Vagina (tissue), 2 donors: ENCODE results near the gene SEC31A.

Source experiments
- POLR2A ChIP-seq, 2 donors: fragments of 450-650 bp; IDR thresholded peaks; one replicate each; pipeline ENCODE4 v1.6.1; 2017; ENCODE audit warnings: antibody characterized with exemption in 2 of 2, mild to moderate bottlenecking in 2 of 2, moderate library complexity in 2 of 2
- POLR2AphosphoS5 ChIP-seq, 2 donors: sonication (generic); formaldehyde crosslinking; IDR thresholded peaks; one replicate each; pipeline ENCODE4 v1.9.0; 2017; ENCODE audit warnings: antibody characterized with exemption in 2 of 2, mild to moderate bottlenecking in 2 of 2, low read depth in 1 of 2; ENCODE audit not compliant: insufficient read depth in 1 of 2
- TF ChIP-seq, protein P1 (sequence below), 3 experiments: fragments of 450-650 bp in 2 of 3; fragments of 200-600 bp in 1 of 3; sonication (generic) in 1 of 3; IDR thresholded peaks; one replicate each; pipeline ENCODE4 v1.5.1; 2017 to 2019; ENCODE audit warnings: antibody characterized with exemption in 3 of 3, mild to moderate bottlenecking in 2 of 3, moderate library complexity in 2 of 3

DNA sequence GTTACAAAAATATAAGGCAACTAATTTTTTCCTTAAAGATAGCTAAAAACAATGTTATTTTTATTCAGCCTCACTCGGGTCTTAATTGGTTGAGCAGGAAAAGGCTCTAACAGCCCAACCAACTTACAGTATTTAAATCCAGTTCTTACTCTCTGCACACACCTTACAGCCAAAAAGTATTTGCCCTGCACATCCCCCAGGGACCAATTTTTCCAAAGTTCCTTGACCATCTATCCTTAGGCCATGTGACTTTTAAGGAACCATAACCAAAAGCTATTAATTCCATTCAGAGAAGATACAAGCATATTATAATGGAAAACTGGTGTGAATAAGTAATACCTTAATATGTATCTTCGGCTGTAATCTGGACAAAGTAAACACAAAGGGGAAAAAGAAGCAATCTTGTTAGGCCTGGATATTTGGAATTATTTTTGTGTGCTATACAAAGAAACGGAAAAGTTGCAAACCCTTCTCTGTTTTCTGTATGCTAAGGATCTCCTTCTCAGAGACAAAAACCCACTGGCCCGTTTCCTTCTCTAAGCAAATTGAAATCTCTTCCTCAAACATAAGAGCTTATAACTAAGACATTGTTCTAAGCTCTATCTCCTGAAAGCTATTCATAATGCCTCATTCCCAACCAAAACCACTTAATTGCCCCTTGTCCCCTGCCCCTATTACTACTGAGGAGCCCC lies 8.6 kb upstream of the SEC31A start:
- TF ChIP-seq POLR2A (IDR thresholded peaks at IDR 0.05) (no peak), POLR2AphosphoS5 (IDR thresholded peaks at IDR 0.05; ENCODE audit: insufficient read depth in 1 of 2, low read depth in 1 of 2) (no peak)
- TF ChIP-seq, protein P1, sequence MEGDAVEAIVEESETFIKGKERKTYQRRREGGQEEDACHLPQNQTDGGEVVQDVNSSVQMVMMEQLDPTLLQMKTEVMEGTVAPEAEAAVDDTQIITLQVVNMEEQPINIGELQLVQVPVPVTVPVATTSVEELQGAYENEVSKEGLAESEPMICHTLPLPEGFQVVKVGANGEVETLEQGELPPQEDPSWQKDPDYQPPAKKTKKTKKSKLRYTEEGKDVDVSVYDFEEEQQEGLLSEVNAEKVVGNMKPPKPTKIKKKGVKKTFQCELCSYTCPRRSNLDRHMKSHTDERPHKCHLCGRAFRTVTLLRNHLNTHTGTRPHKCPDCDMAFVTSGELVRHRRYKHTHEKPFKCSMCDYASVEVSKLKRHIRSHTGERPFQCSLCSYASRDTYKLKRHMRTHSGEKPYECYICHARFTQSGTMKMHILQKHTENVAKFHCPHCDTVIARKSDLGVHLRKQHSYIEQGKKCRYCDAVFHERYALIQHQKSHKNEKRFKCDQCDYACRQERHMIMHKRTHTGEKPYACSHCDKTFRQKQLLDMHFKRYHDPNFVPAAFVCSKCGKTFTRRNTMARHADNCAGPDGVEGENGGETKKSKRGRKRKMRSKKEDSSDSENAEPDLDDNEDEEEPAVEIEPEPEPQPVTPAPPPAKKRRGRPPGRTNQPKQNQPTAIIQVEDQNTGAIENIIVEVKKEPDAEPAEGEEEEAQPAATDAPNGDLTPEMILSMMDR (IDR thresholded peaks at IDR 0.05): no peak
